ENCODE data around the gene FBXL12.
"Not testable (repeated sequence)": the region's sequence is repeated elsewhere in the genome, so short reads cannot be mapped to it uniquely, and the experiment has no call there.

The FBXL12 gene

GRCh38 chr19:9854282-9854846, 35.5 kb upstream of the FBXL12 start:
- Histone ChIP-seq H3K4me3 (ENCODE audit: extremely low read depth, insufficient read depth, low read length, poor library complexity, severe bottlenecking) (no peak overlapping the region), H3K36me3 (ENCODE audit: control insufficient read depth, insufficient read depth, low read length) (peaks cover 38% of the 10 kb centered on the region), H3K9me3 (ENCODE audit: control insufficient read depth, low read length) (no peaks in the 10 kb centered on the region), H3K4me1 (ENCODE audit: control insufficient read depth, insufficient read depth, low read length, poor library complexity, severe bottlenecking) (peaks cover 24% of the 10 kb centered on the region), H3K27ac (ENCODE audit: low read depth, low read length, severe bottlenecking) (no peak overlapping the region)
- WGBS, 2 experiments (ENCODE audit: insufficient coverage in 2 of 2) = 98 to 99% methylated on average over 32 to 35 of the region's 38 CpGs

GRCh38 chr19:9850235-9850959, 31.5 kb upstream of the FBXL12 start:
- H3K27ac ChIP-seq (ENCODE audit: low read depth, low read length, severe bottlenecking) = no peak overlapping the region

GRCh38 chr19:9849791-9850190, 30.9 kb upstream of the FBXL12 start:
- 93 to 98% methylated on average over 3 to 4 of the region's 7 CpGs for WGBS, 2 experiments (ENCODE audit: insufficient coverage in 2 of 2)
- Histone ChIP-seq H3K9me3 (ENCODE audit: control insufficient read depth, low read length) (no peaks in the 10 kb centered on the region), H3K4me1 (ENCODE audit: control insufficient read depth, insufficient read depth, low read length, poor library complexity, severe bottlenecking) (peaks cover 36% of the 10 kb centered on the region), H3K27ac (ENCODE audit: low read depth, low read length, severe bottlenecking) (no peak overlapping the region), H3K4me3 (ENCODE audit: extremely low read depth, insufficient read depth, low read length, poor library complexity, severe bottlenecking) (no peak overlapping the region), H3K36me3 (ENCODE audit: control insufficient read depth, insufficient read depth, low read length) (peaks cover 37% of the 10 kb centered on the region)

More at GRCh38 chr19:9850235-9850959, 31.5 kb upstream of the FBXL12 start:
- 90 to 93% methylated on average over 13 to 19 of the region's 19 CpGs for WGBS, 2 experiments (ENCODE audit: insufficient coverage in 2 of 2)
- no peaks in the 10 kb centered on the region for H3K9me3 ChIP-seq (ENCODE audit: control insufficient read depth, low read length)
- H3K4me1 ChIP-seq (ENCODE audit: control insufficient read depth, insufficient read depth, low read length, poor library complexity, severe bottlenecking) = peaks cover 36% of the 10 kb centered on the region
- peaks cover 37% of the 10 kb centered on the region for H3K36me3 ChIP-seq (ENCODE audit: control insufficient read depth, insufficient read depth, low read length)
- H3K4me3 ChIP-seq (ENCODE audit: extremely low read depth, insufficient read depth, low read length, poor library complexity, severe bottlenecking) = no peak overlapping the region

GRCh38 chr19:9848762-9849161, 29.9 kb upstream of the FBXL12 start:
- H3K36me3 ChIP-seq (ENCODE audit: control insufficient read depth, insufficient read depth, low read length) = peaks cover 40% of the 10 kb centered on the region
- WGBS, 2 experiments (ENCODE audit: insufficient coverage in 2 of 2) = 93% methylated on average over 22 to 23 of the region's 23 CpGs
- no peak overlapping the region for H3K27ac ChIP-seq (ENCODE audit: low read depth, low read length, severe bottlenecking)
- no peaks in the 10 kb centered on the region for H3K9me3 ChIP-seq (ENCODE audit: control insufficient read depth, low read length)
- peaks cover 34% of the 10 kb centered on the region for H3K4me1 ChIP-seq (ENCODE audit: control insufficient read depth, insufficient read depth, low read length, poor library complexity, severe bottlenecking)
- H3K4me3 ChIP-seq (ENCODE audit: extremely low read depth, insufficient read depth, low read length, poor library complexity, severe bottlenecking) = no peak overlapping the region

GRCh38 chr19:9848060-9848459, 29.2 kb upstream of the FBXL12 start:
- Histone ChIP-seq H3K9me3 (ENCODE audit: control insufficient read depth, low read length) (no peaks in the 10 kb centered on the region), H3K4me1 (ENCODE audit: control insufficient read depth, insufficient read depth, low read length, poor library complexity, severe bottlenecking) (peaks cover 27% of the 10 kb centered on the region), H3K27ac (ENCODE audit: low read depth, low read length, severe bottlenecking) (no peak overlapping the region), H3K4me3 (ENCODE audit: extremely low read depth, insufficient read depth, low read length, poor library complexity, severe bottlenecking) (no peak overlapping the region), H3K36me3 (ENCODE audit: control insufficient read depth, insufficient read depth, low read length) (peaks cover 47% of the 10 kb centered on the region)
- 61 to 80% methylated on average over 4 of the region's 4 CpGs for WGBS, 2 experiments (ENCODE audit: insufficient coverage in 2 of 2)

- Histone ChIP-seq H3K4me3 (ENCODE audit: extremely low read depth, insufficient read depth, low read length, poor library complexity, severe bottlenecking) (no peak overlapping the region), H3K36me3 (ENCODE audit: control insufficient read depth, insufficient read depth, low read length) (peaks cover 56% of the 10 kb centered on the region), H3K4me1 (ENCODE audit: control insufficient read depth, insufficient read depth, low read length, poor library complexity, severe bottlenecking) (peaks cover 22% of the 10 kb centered on the region), H3K27ac (ENCODE audit: low read depth, low read length, severe bottlenecking) (no peak overlapping the region), H3K9me3 (ENCODE audit: control insufficient read depth, low read length) (no peaks in the 10 kb centered on the region)
- WGBS, 2 experiments (ENCODE audit: insufficient coverage in 2 of 2) = 58 to 77% methylated on average over 7 to 13 of the region's 13 CpGs
Measured at GRCh38 chr19:9847087-9847671, 28.3 kb upstream of the FBXL12 start.

GRCh38 chr19:9843626-9844273, 24.9 kb upstream of the FBXL12 start:
- H3K9me3 ChIP-seq (ENCODE audit: control insufficient read depth, low read length); H3K4me3 ChIP-seq (ENCODE audit: extremely low read depth, insufficient read depth, low read length, poor library complexity, severe bottlenecking); H3K27ac ChIP-seq (ENCODE audit: low read depth, low read length, severe bottlenecking): not testable (repeated sequence)
- peaks cover 63% of the 10 kb centered on the region for H3K36me3 ChIP-seq (ENCODE audit: control insufficient read depth, insufficient read depth, low read length)
- H3K4me1 ChIP-seq (ENCODE audit: control insufficient read depth, insufficient read depth, low read length, poor library complexity, severe bottlenecking) = peaks cover 12% of the 10 kb centered on the region
- WGBS, 2 experiments (ENCODE audit: insufficient coverage in 2 of 2) = 91 to 98% methylated on average over 9 to 10 of the region's 12 CpGs

- peaks cover 64% of the 10 kb centered on the region for H3K36me3 ChIP-seq (ENCODE audit: control insufficient read depth, insufficient read depth, low read length)
- WGBS, 2 experiments (ENCODE audit: insufficient coverage in 2 of 2) = 94 to 95% methylated on average over 6 to 8 of the region's 9 CpGs
- no peak overlapping the region for H3K4me3 ChIP-seq (ENCODE audit: extremely low read depth, insufficient read depth, low read length, poor library complexity, severe bottlenecking)
- peaks cover 12% of the 10 kb centered on the region for H3K4me1 ChIP-seq (ENCODE audit: control insufficient read depth, insufficient read depth, low read length, poor library complexity, severe bottlenecking)
- H3K27ac ChIP-seq (ENCODE audit: low read depth, low read length, severe bottlenecking) = no peak overlapping the region
- no peaks in the 10 kb centered on the region for H3K9me3 ChIP-seq (ENCODE audit: control insufficient read depth, low read length)
Measured at GRCh38 chr19:9842834-9843625, 24.2 kb upstream of the FBXL12 start.

GRCh38 chr19:9839415-9839814, 20.5 kb upstream of the FBXL12 start:
- H3K27ac ChIP-seq (ENCODE audit: low read depth, low read length, severe bottlenecking) = no peak overlapping the region
- H3K4me1 ChIP-seq (ENCODE audit: control insufficient read depth, insufficient read depth, low read length, poor library complexity, severe bottlenecking) = no peaks in the 10 kb centered on the region
- H3K9me3 ChIP-seq (ENCODE audit: control insufficient read depth, low read length) = no peaks in the 10 kb centered on the region
- 80 to 100% methylated on average over 1 of the region's 1 CpG for WGBS, 2 experiments (ENCODE audit: insufficient coverage in 2 of 2)
- peaks cover 61% of the 10 kb centered on the region for H3K36me3 ChIP-seq (ENCODE audit: control insufficient read depth, insufficient read depth, low read length)
- H3K4me3 ChIP-seq (ENCODE audit: extremely low read depth, insufficient read depth, low read length, poor library complexity, severe bottlenecking) = no peak overlapping the region

- H3K36me3 ChIP-seq (ENCODE audit: control insufficient read depth, insufficient read depth, low read length) = peaks cover 57% of the 10 kb centered on the region
- no peak overlapping the region for H3K4me3 ChIP-seq (ENCODE audit: extremely low read depth, insufficient read depth, low read length, poor library complexity, severe bottlenecking)
- WGBS, 2 experiments (ENCODE audit: insufficient coverage in 2 of 2) = 94 to 98% methylated on average over 13 to 14 of the region's 15 CpGs
- H3K27ac ChIP-seq (ENCODE audit: low read depth, low read length, severe bottlenecking) = no peak overlapping the region
- no peaks in the 10 kb centered on the region for H3K4me1 ChIP-seq (ENCODE audit: control insufficient read depth, insufficient read depth, low read length, poor library complexity, severe bottlenecking)
- H3K9me3 ChIP-seq (ENCODE audit: control insufficient read depth, low read length) = no peaks in the 10 kb centered on the region
Measured at GRCh38 chr19:9838324-9838723, 19.4 kb upstream of the FBXL12 start.
